Brain microvascular endothelial cell (primary cell): ENCODE results near the gene ZCCHC24.

Experiments
- DNase-seq: peaks from one replicate; pipeline ENCODE4 v3.0.0-alpha.2; 2020
- H3K27ac ChIP-seq: fragments of 250-450 bp; sonication (Bioruptor Pico); 2 replicates; pipeline ENCODE4 v1.5.1; 2020; ENCODE audit warnings: mild to moderate bottlenecking, moderate library complexity
- H3K27me3 ChIP-seq: fragments of 250-450 bp; sonication (Bioruptor Pico); replicated peaks from 2 replicates; pipeline ENCODE4 v1.5.1; 2020; ENCODE audit warnings: mild to moderate bottlenecking
- H3K36me3 ChIP-seq: fragments of 250-450 bp; sonication (Bioruptor Pico); replicated peaks from 2 replicates; pipeline ENCODE4 v1.5.1; 2020; ENCODE audit warnings: mild to moderate bottlenecking
- H3K4me3 ChIP-seq: 2 replicates; pipeline ENCODE4 v1.5.1; 2011; ENCODE audit warnings: low read depth, mild to moderate bottlenecking, control low read depth, low read length, moderate library complexity
- CTCF ChIP-seq: IDR thresholded peaks from 2 replicates; pipeline ENCODE4 v1.5.1; 2011; ENCODE audit warnings: low read depth, mild to moderate bottlenecking, moderate library complexity, low read length, control low read depth, inconsistent platforms; ENCODE audit errors: missing control alignments
- in situ Hi-C: cut with HindIII; loops from 2 replicates; pipeline ENCODE4 v1.10.0; 2017; ENCODE audit warnings: low sequenced_read_pairs, low pct_ligation_motif_present

ZCCHC24 gene

GRCh38 chr10:79453392-79453791 lies 8.0 kb upstream of the ZCCHC24 start:
- H3K4me3 ChIP-seq: no peak overlapping the region
- H3K27me3 ChIP-seq: no peaks in the 10 kb centered on the region
- no peak for DNase-seq
- H3K27ac ChIP-seq: no peak overlapping the region
- no peaks in the 10 kb centered on the region for H3K36me3 ChIP-seq
- no peak for TF ChIP-seq CTCF
- in situ Hi-C loops: no loop called here

- in situ Hi-C loops: no loop called here
- Histone ChIP-seq H3K27me3 (no peaks in the 10 kb centered on the region), H3K4me3 (no peak overlapping the region), H3K36me3 (no peaks in the 10 kb centered on the region), H3K27ac (no peak overlapping the region)
- TF ChIP-seq CTCF: no peak
- no peak for DNase-seq
These were observed 6.8 kb upstream of the ZCCHC24 start for GRCh38 chr10:79452174-79452611.

- no peak overlapping the region for H3K27ac ChIP-seq
- H3K36me3 ChIP-seq: no peaks in the 10 kb centered on the region
- DNase-seq: no peak
- H3K4me3 ChIP-seq: no peak overlapping the region
- TF ChIP-seq CTCF: no peak
- in situ Hi-C loops: no loop called here
- H3K27me3 ChIP-seq: no peaks in the 10 kb centered on the region
These were observed 5.7 kb upstream of the ZCCHC24 start for GRCh38 chr10:79451046-79451699.

GRCh38 chr10:79449181-79450146 lies 4.0 kb upstream of the ZCCHC24 start:
- DNase-seq: no peak
- TF ChIP-seq CTCF: no peak
- Histone ChIP-seq H3K27ac (no peak overlapping the region), H3K4me3 (no peak overlapping the region), H3K36me3 (no peaks in the 10 kb centered on the region), H3K27me3 (no peaks in the 10 kb centered on the region)
- in situ Hi-C loops: no loop called here

- Histone ChIP-seq H3K27me3 (no peaks in the 10 kb centered on the region), H3K36me3 (no peaks in the 10 kb centered on the region), H3K27ac (no peak overlapping the region), H3K4me3 (no peak overlapping the region)
- DNase-seq: no peak
- TF ChIP-seq CTCF: no peak
- in situ Hi-C loops: no loop called here
These were observed 3.3 kb upstream of the ZCCHC24 start for GRCh38 chr10:79448732-79449049.
